ENCODE data around the gene ROBO1.

GRCh38 chr3:78976200-78976599 lies 791.6 kb downstream of the ROBO1 start:
- TF ChIP-seq TP53 (CRISPR knock-in tag; conservative IDR thresholded peaks at IDR 0.05) (no peak), POLR2A (IDR thresholded peaks at IDR 0.05; ENCODE audit: insufficient read depth in 1 of 2, low read depth in 2 of 2, low read length in 2 of 2) (no peak), MED8 (CRISPR knock-in tag; IDR thresholded peaks at IDR 0.05; ENCODE audit: insufficient replicate concordance) (no peak)
- TF ChIP-seq, protein P1, sequence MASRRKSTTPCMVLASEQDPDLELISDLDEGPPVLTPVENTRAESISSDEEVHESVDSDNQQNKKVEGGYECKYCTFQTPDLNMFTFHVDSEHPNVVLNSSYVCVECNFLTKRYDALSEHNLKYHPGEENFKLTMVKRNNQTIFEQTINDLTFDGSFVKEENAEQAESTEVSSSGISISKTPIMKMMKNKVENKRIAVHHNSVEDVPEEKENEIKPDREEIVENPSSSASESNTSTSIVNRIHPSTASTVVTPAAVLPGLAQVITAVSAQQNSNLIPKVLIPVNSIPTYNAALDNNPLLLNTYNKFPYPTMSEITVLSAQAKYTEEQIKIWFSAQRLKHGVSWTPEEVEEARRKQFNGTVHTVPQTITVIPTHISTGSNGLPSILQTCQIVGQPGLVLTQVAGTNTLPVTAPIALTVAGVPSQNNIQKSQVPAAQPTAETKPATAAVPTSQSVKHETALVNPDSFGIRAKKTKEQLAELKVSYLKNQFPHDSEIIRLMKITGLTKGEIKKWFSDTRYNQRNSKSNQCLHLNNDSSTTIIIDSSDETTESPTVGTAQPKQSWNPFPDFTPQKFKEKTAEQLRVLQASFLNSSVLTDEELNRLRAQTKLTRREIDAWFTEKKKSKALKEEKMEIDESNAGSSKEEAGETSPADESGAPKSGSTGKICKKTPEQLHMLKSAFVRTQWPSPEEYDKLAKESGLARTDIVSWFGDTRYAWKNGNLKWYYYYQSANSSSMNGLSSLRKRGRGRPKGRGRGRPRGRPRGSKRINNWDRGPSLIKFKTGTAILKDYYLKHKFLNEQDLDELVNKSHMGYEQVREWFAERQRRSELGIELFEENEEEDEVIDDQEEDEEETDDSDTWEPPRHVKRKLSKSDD (CRISPR knock-in tag; IDR thresholded peaks at IDR 0.05; ENCODE audit: low read depth) = no peak
- TF ChIP-seq, protein P2, sequence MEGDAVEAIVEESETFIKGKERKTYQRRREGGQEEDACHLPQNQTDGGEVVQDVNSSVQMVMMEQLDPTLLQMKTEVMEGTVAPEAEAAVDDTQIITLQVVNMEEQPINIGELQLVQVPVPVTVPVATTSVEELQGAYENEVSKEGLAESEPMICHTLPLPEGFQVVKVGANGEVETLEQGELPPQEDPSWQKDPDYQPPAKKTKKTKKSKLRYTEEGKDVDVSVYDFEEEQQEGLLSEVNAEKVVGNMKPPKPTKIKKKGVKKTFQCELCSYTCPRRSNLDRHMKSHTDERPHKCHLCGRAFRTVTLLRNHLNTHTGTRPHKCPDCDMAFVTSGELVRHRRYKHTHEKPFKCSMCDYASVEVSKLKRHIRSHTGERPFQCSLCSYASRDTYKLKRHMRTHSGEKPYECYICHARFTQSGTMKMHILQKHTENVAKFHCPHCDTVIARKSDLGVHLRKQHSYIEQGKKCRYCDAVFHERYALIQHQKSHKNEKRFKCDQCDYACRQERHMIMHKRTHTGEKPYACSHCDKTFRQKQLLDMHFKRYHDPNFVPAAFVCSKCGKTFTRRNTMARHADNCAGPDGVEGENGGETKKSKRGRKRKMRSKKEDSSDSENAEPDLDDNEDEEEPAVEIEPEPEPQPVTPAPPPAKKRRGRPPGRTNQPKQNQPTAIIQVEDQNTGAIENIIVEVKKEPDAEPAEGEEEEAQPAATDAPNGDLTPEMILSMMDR (CRISPR knock-in tag; IDR thresholded peaks at IDR 0.05) = no peak
